ENCODE results near the gene RTTN. TPM values are rescaled to one million over a fixed set of nuclear protein-coding genes. Genes with fewer than 3 reads are reported as not detected.

Gene RTTN
- total RNA-seq, 1 experiment from 2014 or later = 21.8 TPM

DNA sequence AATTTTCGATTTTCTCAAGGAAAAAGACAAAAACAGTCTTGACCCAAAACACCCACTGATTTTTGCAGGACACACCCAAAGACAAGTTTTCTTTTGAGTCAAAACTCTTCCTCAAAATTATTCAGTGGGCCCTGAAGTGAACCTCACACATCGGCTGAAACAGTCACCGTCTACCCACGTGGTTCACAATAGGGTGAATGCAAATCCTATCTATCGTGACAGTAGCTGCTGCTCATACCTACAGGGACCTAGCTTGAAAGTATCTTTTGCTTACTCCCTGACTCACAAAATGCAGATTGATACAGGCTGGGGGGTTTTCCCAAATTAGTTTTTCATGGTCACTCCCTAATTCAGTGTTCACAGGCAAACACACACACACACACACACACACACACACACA lies 247.1 kb downstream of the RTTN start:
- Histone ChIP-seq H3K27me3 (ENCODE audit: control insufficient read depth, insufficient read depth, low read length) (no peaks in the 10 kb centered on the region), H3K36me3 (replicated peaks; ENCODE audit: control insufficient read depth, insufficient read depth, low read length) (no peaks in the 10 kb centered on the region), H3K4me3 (ENCODE audit: insufficient read depth, low read depth, low read length) (no peak overlapping the region)
- no peak for DNase-seq

DNA sequence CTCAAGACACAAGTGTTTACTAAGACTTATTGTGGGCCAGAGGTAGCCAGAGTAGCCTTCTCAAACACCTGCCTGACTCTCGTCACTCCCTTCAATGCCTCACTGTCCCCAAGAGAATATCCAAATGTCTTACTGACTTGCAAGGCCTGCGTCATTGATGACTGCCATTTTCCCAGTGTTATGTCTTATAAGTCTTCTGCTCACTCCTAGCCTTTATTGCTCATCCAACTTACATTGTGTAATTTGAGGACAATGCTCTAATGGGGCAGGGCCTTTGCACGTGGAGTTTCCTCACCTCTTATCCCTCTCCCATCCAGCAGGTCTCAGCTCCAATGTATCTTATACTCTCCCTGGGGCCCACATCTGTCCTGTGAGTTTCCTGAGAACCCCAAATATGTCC lies 247.7 kb downstream of the RTTN start:
- H3K4me3 ChIP-seq (ENCODE audit: insufficient read depth, low read depth, low read length) = no peak overlapping the region
- no peaks in the 10 kb centered on the region for H3K27me3 ChIP-seq (ENCODE audit: control insufficient read depth, insufficient read depth, low read length)
- H3K36me3 ChIP-seq (replicated peaks; ENCODE audit: control insufficient read depth, insufficient read depth, low read length) = no peaks in the 10 kb centered on the region
- DNase-seq = no peak

DNA sequence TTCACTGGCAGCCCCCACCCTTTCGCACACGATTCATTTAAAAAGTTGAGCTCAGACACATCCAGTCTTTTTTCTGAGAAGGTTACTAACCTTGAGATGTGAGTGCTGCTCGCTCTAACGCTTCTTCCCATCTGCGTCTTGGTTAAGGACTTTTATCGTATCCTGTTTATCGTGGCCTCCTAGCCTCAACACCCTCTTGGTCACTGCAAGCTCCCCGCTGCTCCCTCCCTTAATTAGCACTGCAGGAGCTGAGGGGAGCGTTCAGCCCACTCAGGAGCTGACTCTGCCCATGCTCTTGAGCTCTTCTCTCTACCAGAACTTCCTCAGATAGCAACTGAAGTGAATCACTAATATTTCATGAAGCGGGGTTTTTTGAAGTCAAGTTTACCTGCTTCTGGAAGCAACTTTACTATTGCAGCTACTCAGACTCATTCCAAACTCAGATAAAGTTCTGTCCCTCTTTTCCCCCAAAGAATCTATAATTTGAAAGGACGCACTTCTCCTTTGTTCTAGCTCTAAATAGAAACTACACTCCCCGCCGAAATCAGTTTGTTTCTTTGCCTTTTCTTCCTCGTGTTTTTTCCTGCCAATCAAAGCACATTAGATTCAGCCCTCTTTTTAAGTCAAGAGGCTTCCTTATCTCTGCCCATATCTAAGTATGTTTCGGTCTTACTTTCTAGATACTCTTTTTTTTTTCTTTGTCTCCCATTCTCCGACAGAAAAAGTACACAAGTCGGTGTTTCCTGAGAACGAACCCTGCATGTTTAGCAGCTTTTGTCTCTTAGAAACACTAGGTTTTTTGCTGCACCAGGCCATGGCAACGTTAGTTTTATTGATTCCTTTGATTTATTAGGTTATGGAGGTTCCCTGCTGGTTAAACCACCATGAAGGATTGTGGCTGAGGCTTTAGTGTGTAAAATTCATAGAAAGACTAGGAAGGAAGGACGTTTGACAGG lies 248.5 kb downstream of the RTTN start:
- Histone ChIP-seq H3K36me3 (replicated peaks; ENCODE audit: control insufficient read depth, insufficient read depth, low read length) (no peaks in the 10 kb centered on the region), H3K27me3 (ENCODE audit: control insufficient read depth, insufficient read depth, low read length) (no peaks in the 10 kb centered on the region), H3K4me3 (ENCODE audit: insufficient read depth, low read depth, low read length) (no peak overlapping the region)
- DNase-seq = no peak

DNA sequence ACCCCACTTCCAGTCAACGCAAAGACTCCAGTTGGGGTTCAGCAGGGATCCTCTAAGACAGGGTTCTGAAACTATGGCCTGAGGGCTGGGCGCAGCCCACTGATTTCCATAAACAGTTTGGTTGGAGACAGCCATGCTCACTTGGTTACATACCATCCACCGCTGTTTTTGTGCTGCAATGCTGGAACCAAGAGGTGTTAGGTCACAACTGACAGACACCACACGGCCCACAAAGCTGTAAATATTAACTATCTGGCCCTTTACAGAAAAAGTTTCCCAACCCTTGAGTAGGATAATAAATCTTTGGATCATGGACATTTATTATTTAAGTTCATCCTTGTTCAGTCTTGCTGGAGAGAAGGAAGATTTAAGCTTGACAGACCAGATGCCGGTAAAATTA lies 249.4 kb downstream of the RTTN start:
- Histone ChIP-seq H3K36me3 (replicated peaks; ENCODE audit: control insufficient read depth, insufficient read depth, low read length) (no peaks in the 10 kb centered on the region), H3K27me3 (ENCODE audit: control insufficient read depth, insufficient read depth, low read length) (no peaks in the 10 kb centered on the region), H3K4me3 (ENCODE audit: insufficient read depth, low read depth, low read length) (no peak overlapping the region)
- no peak for DNase-seq

DNA sequence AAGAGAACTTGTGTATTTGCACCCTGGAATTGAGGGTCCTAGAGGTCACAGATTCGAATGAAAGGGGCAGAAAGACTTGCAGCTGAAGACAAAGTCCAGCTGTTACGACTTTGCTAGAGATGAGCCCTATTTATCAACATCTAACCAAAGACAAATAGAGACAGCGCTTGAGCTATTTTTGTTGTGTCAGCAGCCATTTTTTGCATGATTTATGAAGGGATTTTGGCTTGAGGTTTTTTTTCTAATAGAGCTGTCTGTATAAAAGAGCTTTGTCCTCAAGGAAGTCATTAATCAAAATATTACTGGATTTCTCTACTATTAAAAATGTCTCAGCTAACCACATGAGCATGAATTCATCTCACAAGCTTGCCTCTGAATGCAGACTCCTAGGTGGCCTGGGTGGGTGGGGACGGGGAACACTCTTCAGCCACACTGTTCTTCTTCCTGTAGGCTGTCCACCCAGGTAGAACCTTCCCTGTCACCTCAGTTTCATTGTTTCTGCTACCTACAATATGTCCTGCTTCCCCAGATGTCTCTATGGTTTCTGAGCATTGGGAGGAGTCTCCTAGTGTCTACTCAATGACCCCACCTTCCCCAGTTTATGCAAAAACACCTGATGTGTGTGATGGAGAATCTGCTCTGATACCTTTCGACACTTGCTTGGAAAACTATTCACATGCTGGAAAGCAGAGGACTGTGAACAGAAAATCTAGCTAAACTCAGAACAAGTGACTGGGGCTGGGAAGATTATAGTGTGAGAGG lies 250.6 kb downstream of the RTTN start:
- no peak for DNase-seq
- Histone ChIP-seq H3K36me3 (replicated peaks; ENCODE audit: control insufficient read depth, insufficient read depth, low read length) (no peaks in the 10 kb centered on the region), H3K4me3 (ENCODE audit: insufficient read depth, low read depth, low read length) (no peak overlapping the region), H3K27me3 (ENCODE audit: control insufficient read depth, insufficient read depth, low read length) (no peaks in the 10 kb centered on the region)

DNA sequence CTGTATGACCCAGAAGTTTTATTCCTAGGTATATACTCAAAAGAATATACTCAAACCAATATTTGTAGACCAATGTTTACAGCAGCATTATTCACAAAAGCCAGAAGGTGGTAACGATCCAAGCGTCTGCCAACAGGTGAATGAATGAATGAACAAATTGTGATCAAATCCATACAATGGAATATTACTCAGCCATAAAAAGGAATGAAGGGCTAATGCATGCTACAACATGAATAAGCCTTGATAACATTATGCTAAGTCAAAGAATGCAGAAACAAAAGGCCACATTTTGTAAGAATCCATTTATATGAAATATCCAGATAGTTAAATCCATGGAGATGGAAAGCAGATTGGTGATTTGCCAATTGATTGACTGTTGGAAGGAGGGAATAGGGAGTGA lies 252.3 kb downstream of the RTTN start:
- Histone ChIP-seq H3K27me3 (ENCODE audit: control insufficient read depth, insufficient read depth, low read length) (no peaks in the 10 kb centered on the region), H3K4me3 (ENCODE audit: insufficient read depth, low read depth, low read length) (no peak overlapping the region), H3K36me3 (replicated peaks; ENCODE audit: control insufficient read depth, insufficient read depth, low read length) (no peaks in the 10 kb centered on the region)
- DNase-seq = no peak

Other genes with a start within 250 kb of the RTTN start
- gene SOCS6, start 83.4 kb upstream of the RTTN start, total RNA-seq (2014; rRNA removed; shearing (Covaris generic)) = 19.3 and 22.1 TPM in 2 replicates

Data from H7 (cell line).